PC-9 (cell line): ENCODE results near the gene CACNB4.

Experiments
- CTCF ChIP-seq: fragments of 200-600 bp; sonication (generic); conservative IDR thresholded peaks from 2 replicates; pipeline ENCODE4 v1.6.1; 2017; ENCODE audit warnings: mixed run types, antibody characterized with exemption, mild to moderate bottlenecking, moderate library complexity
- EZH2 ChIP-seq: fragments of 200-600 bp; sonication (generic); IDR thresholded peaks from 2 replicates; pipeline ENCODE4 v1.8.0; 2017; ENCODE audit warnings: antibody characterized with exemption, low read depth

- no peak for TF ChIP-seq CTCF
- no peak for TF ChIP-seq EZH2
Observed at GRCh38 chr2:151828890-151829324, 269.9 kb downstream of the CACNB4 start.
